NCI-H1105 (cell line): ENCODE results near the gene MYADML2.
"Not testable (repeated sequence)": the region's sequence is repeated elsewhere in the genome, so short reads cannot be mapped to it uniquely, and the experiment has no call there.

Experiments
- DNase-seq: peaks from one replicate; lab custom pipeline; 2025; lab: John Stamatoyannopoulos, UW

The MYADML2 gene

GRCh38 chr17:81958633-81959342 lies 11.8 kb upstream of the MYADML2 start:
- no peak for DNase-seq

- no peak for DNase-seq
These were observed 10.8 kb upstream of the MYADML2 start for GRCh38 chr17:81957691-81958432.

GRCh38 chr17:81956607-81957589 lies 9.9 kb upstream of the MYADML2 start:
- no peak for DNase-seq

- DNase-seq = no peak
These were observed 8.9 kb upstream of the MYADML2 start for GRCh38 chr17:81955756-81956544.

GRCh38 chr17:81955058-81955681 lies 8.1 kb upstream of the MYADML2 start:
- no peak for DNase-seq

GRCh38 chr17:81954131-81955057 lies 7.4 kb upstream of the MYADML2 start:
- no peak for DNase-seq

GRCh38 chr17:81953443-81953842 lies 6.4 kb upstream of the MYADML2 start:
- not testable (repeated sequence) for DNase-seq

GRCh38 chr17:81952792-81953228 lies 5.8 kb upstream of the MYADML2 start:
- no peak for DNase-seq

GRCh38 chr17:81951785-81952684 lies 5.0 kb upstream of the MYADML2 start:
- DNase-seq = no peak

- no peak for DNase-seq
These were observed 3.5 kb upstream of the MYADML2 start for GRCh38 chr17:81950501-81950900.

- DNase-seq = no peak
These were observed 1.8 kb upstream of the MYADML2 start for GRCh38 chr17:81948635-81949378.

- no peak for DNase-seq
These were observed 2.2 kb downstream of the MYADML2 start for GRCh38 chr17:81944858-81945257.

- DNase-seq = no peak
These were observed 4.9 kb downstream of the MYADML2 start for GRCh38 chr17:81942167-81942553.

- no peak for DNase-seq
These were observed 5.4 kb downstream of the MYADML2 start for GRCh38 chr17:81941484-81942166.

- DNase-seq = no peak
These were observed 6.2 kb downstream of the MYADML2 start for GRCh38 chr17:81940538-81941483.

- DNase-seq = no peak
These were observed 7.1 kb downstream of the MYADML2 start for GRCh38 chr17:81939881-81940385.
